ENCODE measurements around the gene LMOD1.

DNA sequence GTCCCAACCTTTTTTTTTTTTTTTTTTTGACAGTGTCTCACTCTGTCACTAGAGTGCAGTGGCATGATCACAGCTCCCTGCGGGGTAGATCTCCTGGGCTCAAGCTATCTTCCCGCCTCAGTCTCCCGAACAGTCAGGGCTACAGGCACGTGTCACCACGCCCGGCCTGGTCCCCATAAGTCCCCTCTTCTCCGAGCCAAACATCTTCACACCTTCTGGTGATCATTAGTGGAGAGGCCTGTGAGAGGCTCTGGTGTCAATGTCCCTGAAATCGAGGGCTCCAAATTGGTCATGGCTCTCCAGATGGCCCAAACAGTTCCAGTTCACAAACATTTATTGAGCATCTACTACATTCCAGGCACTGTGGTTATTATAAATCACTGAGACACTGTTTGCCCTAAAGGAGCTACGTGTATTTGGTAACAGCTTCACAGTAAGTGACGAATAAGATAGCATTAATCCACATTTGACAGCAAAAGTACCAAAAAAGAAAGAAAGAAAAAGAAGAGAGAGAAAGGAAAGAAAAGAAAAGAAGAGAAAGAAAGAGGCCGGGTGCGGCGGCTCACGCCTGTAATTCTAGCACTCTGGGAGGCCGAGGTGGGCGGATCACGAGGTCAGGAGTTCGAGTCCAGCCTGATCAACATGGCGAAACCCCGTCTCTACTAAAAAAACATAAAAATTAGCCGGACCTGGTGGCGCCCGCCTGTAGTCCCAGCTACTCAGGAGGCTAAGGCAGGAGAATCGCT is 8.1 kb upstream of the LMOD1 start:
- TF ChIP-seq, protein P1, sequence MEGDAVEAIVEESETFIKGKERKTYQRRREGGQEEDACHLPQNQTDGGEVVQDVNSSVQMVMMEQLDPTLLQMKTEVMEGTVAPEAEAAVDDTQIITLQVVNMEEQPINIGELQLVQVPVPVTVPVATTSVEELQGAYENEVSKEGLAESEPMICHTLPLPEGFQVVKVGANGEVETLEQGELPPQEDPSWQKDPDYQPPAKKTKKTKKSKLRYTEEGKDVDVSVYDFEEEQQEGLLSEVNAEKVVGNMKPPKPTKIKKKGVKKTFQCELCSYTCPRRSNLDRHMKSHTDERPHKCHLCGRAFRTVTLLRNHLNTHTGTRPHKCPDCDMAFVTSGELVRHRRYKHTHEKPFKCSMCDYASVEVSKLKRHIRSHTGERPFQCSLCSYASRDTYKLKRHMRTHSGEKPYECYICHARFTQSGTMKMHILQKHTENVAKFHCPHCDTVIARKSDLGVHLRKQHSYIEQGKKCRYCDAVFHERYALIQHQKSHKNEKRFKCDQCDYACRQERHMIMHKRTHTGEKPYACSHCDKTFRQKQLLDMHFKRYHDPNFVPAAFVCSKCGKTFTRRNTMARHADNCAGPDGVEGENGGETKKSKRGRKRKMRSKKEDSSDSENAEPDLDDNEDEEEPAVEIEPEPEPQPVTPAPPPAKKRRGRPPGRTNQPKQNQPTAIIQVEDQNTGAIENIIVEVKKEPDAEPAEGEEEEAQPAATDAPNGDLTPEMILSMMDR (IDR thresholded peaks at IDR 0.05) = no peak
- TF ChIP-seq EP300 (IDR thresholded peaks at IDR 0.05) = no peak
